ENCODE data around the gene IGHMBP2. TPM values are rescaled to one million over a fixed set of nuclear protein-coding genes. Genes with fewer than 3 reads are reported as not detected.

The IGHMBP2 gene
- total RNA-seq, 2 donors from 2014 or later: 24.7 to 40.8 TPM

DNA sequence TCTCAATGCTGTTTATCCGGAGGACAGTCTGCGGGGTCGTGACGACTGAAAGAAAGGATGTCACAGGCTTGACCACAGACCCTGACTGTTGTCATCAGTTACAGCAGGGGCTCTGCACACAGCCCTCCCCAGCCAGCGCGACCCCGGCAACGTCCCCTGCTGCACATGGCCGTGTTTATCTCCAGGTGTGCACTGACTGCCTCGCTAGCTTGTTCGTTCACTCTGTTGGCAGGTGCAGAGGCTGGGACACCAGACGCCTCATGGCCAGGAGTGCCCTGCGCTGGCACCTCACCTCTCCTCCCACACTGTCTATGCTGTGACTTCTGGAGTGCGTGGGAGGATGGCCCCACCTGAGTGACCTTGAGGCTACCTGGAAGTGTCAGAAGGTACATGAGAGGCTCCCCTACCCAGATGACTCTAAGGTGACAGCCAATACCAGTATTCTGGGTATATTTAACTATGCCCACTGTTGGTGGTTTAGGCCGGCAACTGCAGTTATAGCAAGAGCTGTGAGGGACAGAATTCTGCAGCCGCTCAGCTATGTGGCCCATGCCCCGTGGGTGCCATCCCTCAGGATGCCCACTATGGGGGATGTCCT, 12.2 kb upstream of the IGHMBP2 start:
- no peak for DNase-seq (ENCODE audit: low spot score)
- peaks cover 42% of the 10 kb centered on the region for H3K36me3 ChIP-seq

DNA sequence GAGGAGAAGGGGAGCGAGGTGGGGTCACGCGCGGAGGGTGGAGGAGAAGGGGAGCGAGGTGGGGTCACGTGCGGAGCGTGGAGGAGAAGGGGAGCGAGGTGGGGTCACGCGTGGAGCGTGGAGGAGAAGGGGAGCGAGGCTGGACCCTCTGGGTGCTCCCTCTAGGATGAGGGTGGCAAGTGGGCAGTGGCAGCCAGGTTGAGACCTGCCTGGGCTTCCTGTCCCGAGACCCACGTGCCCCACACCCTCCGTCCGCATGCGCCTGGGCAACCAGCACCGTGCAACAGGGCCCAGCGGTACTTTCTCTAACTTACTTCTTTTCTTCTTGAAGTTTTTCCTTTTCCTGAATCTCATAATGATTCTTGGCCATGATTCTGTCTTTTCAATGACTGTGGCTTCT, 11.1 kb upstream of the IGHMBP2 start:
- no peak overlapping the region for H3K27ac ChIP-seq
- TF ChIP-seq, protein P1, sequence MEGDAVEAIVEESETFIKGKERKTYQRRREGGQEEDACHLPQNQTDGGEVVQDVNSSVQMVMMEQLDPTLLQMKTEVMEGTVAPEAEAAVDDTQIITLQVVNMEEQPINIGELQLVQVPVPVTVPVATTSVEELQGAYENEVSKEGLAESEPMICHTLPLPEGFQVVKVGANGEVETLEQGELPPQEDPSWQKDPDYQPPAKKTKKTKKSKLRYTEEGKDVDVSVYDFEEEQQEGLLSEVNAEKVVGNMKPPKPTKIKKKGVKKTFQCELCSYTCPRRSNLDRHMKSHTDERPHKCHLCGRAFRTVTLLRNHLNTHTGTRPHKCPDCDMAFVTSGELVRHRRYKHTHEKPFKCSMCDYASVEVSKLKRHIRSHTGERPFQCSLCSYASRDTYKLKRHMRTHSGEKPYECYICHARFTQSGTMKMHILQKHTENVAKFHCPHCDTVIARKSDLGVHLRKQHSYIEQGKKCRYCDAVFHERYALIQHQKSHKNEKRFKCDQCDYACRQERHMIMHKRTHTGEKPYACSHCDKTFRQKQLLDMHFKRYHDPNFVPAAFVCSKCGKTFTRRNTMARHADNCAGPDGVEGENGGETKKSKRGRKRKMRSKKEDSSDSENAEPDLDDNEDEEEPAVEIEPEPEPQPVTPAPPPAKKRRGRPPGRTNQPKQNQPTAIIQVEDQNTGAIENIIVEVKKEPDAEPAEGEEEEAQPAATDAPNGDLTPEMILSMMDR (IDR thresholded peaks at IDR 0.05): no peak

More for the DNA sequence above, 12.2 kb upstream of the IGHMBP2 start:
- peak overlapping the region; percentile 68 to 75 for H3K27ac ChIP-seq
- no peaks in the 10 kb centered on the region for H3K27me3 ChIP-seq (replicated peaks; ENCODE audit: insufficient read depth)
- H3K9me3 ChIP-seq: no peaks in the 10 kb centered on the region
- peaks cover 16 to 24% of the 10 kb centered on the region in 2 donors for H3K4me1 ChIP-seq (ENCODE audit: control insufficient read depth in 1 of 2, low read depth in 2 of 2)
- no peak for ATAC-seq (ENCODE audit: insufficient number of reproducible peaks, low FRiP score, low read depth)
- TF ChIP-seq, protein P1 (IDR thresholded peaks at IDR 0.05): no peak
- H3K4me3 ChIP-seq: peak overlapping the region; percentile 54

DNA sequence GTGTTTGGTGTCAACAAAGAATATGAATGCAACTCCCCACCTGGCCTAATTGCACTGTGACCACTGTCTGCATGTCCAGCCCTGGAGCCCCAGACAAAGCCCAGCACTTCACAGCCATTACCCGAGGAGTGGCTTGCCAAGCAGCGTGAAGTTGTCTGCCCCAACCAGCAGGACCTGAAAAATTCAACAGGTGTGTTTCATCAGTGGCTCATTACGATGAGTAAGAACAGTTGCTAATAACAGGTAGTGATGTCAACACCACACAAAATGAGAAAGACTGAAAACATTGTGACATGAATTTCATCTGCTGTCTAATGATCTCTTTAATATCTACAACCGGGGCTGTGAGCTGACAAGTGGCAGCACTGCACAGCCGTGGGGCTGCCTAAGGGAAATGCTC, 10.4 kb upstream of the IGHMBP2 start:
- Histone ChIP-seq H3K36me3 (peaks cover 59% of the 10 kb centered on the region), H3K4me3 (no peak overlapping the region), H3K27me3 (replicated peaks; ENCODE audit: insufficient read depth) (no peaks in the 10 kb centered on the region), H3K27ac (no peak overlapping the region), H3K4me1 (ENCODE audit: control insufficient read depth in 1 of 2, low read depth in 2 of 2) (peaks cover 16 to 22% of the 10 kb centered on the region in 2 donors), H3K9me3 (no peaks in the 10 kb centered on the region)
- ATAC-seq (ENCODE audit: insufficient number of reproducible peaks, low FRiP score, low read depth): no peak
- TF ChIP-seq, protein P1 (IDR thresholded peaks at IDR 0.05): no peak
- DNase-seq (ENCODE audit: low spot score): no peak

More for the DNA sequence above, 11.1 kb upstream of the IGHMBP2 start:
- H3K36me3 ChIP-seq: peaks cover 53% of the 10 kb centered on the region
- H3K4me3 ChIP-seq: no peak overlapping the region
- ATAC-seq (ENCODE audit: insufficient number of reproducible peaks, low FRiP score, low read depth) (no peak), DNase-seq (ENCODE audit: low spot score) (no peak)
- peaks cover 16 to 22% of the 10 kb centered on the region in 2 donors for H3K4me1 ChIP-seq (ENCODE audit: control insufficient read depth in 1 of 2, low read depth in 2 of 2)
- H3K9me3 ChIP-seq: no peaks in the 10 kb centered on the region
- H3K27me3 ChIP-seq (replicated peaks; ENCODE audit: insufficient read depth): no peaks in the 10 kb centered on the region

DNA sequence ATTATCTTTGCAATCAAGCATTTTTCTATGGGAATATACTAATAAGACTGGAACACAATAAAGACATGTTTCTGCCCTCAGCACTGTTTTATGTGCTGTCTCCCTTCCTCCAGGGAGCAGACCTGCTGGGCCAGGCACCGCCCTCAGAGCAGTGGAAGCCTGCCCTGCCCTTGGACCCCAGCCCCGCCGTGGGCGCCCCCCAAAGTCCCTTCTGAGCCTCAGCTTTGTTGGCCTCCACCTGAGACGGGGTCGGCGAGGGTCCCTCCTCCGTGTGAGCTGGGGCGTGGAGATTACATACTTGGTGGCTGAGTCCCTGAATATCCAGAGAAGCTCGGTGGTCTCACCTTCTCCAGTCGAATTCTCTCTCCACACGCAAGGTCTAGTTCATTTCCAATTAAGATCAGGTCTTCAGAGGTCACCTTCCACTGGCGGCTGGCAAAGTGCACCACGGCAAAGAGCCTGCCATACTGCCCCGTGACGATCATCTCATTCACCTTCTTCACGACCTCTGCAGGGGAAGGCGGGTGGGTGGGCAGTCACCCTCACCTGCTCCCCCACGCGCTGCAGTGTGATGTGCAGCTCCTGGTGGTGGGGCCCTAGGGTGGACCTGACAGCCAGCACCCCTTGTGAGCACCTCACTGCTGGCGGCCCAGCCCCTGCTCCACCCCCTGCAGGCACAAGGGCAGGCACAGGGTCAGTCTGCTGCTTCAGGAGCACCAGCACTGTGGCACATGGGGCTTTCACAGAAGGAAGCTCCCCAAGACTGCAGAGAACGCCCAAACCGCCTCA, 7.3 kb upstream of the IGHMBP2 start:
- no peaks in the 10 kb centered on the region for H3K27me3 ChIP-seq (replicated peaks; ENCODE audit: insufficient read depth)
- H3K27ac ChIP-seq: no peak overlapping the region
- H3K4me3 ChIP-seq: no peak overlapping the region
- ATAC-seq (ENCODE audit: insufficient number of reproducible peaks, low FRiP score, low read depth) (no peak), DNase-seq (ENCODE audit: low spot score) (no peak)
- no peaks in the 10 kb centered on the region for H3K9me3 ChIP-seq
- peaks cover 68% of the 10 kb centered on the region for H3K36me3 ChIP-seq
- TF ChIP-seq, protein P1 (IDR thresholded peaks at IDR 0.05): no peak
- H3K4me1 ChIP-seq (ENCODE audit: control insufficient read depth in 1 of 2, low read depth in 2 of 2): peaks cover 6% of the 10 kb centered on the region in 2 donors

DNA sequence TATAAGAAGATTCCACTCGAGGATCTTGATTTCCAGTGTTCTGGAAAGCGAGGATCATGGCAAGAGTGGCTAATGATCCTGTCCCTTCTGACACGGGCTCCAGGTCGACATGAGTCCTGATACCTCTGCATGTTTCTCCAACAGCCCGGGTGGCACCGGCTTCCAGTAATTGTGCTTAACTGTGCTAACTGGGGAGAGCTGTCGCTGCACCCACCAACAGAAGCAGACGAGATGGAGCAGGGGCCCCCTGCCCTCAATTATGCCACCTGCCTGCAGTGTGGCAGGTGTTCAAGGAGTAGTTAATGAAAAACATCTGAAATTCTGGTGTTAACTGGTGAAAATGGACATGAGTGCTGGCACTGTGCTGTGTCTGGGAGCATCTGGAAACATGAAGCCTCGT, 6.2 kb upstream of the IGHMBP2 start:
- Histone ChIP-seq H3K4me1 (ENCODE audit: control insufficient read depth in 1 of 2, low read depth in 2 of 2) (peaks cover 0 to 1% of the 10 kb centered on the region in 2 donors), H3K4me3 (no peak overlapping the region), H3K27me3 (replicated peaks; ENCODE audit: insufficient read depth) (no peaks in the 10 kb centered on the region), H3K27ac (no peak overlapping the region), H3K9me3 (no peaks in the 10 kb centered on the region), H3K36me3 (peaks cover 63% of the 10 kb centered on the region)
- ATAC-seq (ENCODE audit: insufficient number of reproducible peaks, low FRiP score, low read depth) (no peak), DNase-seq (ENCODE audit: low spot score) (no peak)
- TF ChIP-seq, protein P1 (IDR thresholded peaks at IDR 0.05): no peak

Data from thoracic aorta (tissue), 2 donors.